ENCODE results near the gene ADAMTSL1.
"Not testable (repeated sequence)": the region's sequence is repeated elsewhere in the genome, so short reads cannot be mapped to it uniquely, and the experiment has no call there.

Gene ADAMTSL1

GRCh38 chr9:18920141-18921084 lies 446.5 kb downstream of the ADAMTSL1 start:
- DNase-seq, result no peak

GRCh38 chr9:18921366-18922075 lies 447.6 kb downstream of the ADAMTSL1 start:
- no peak for DNase-seq

- DNase-seq, result no peak
These were observed 448.4 kb downstream of the ADAMTSL1 start for GRCh38 chr9:18922161-18922885.

DNA sequence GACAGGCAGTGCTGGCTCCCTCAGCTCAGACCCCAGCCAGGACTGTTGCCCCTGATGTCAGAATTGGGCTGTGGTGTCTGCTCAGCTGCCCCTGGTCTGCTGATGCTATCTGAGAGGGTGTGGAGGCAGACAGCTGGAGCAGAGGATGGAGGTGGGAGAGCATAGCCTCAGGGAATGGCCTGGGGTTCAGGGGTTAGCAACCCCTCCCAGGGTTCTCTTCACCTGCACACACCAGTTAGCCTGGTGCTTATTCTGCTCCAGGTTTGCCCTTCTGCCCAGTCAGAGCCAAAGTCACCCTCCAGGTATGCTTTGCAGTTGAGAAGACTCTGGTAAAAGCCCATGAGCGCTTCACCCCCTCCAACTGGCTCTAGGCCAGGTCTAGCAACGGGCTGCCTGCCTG lies 449.2 kb downstream of the ADAMTSL1 start:
- DNase-seq, result no peak

DNA sequence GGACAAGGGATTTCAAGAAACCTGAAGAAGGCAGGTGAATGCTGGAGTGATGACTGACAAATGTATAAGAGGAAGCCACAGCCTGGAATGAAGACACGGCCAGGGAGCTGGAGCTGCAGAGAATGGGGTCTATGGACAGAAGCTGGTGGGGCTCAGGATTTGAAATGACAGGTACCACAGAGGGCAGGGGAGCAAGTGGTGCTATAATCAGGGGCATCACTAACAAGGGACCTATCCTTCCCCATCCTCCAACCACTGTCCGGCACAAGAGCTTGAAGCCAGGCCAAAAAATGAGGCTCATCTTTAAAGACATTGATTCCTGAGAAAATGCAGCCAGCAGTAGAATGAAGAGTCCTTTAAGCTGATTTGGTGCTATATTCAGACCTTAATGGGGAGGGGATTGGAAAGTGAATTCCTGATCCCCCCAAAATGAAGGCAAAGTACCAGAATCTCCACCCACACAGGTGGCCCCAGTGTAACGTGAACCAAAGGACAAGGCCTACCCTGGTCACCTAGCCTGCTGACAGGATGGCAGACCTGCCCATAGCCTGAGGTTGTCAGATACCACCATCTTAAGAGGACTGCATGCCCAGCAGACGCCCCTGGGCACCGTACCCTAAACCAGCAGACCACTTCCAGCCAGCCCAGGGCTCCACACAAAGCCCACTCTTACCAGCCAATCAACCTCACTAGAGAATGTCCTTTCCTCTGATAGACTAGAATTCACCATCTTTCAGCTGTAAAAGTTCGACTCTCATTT lies 449.9 kb downstream of the ADAMTSL1 start:
- DNase-seq, result no peak

DNA sequence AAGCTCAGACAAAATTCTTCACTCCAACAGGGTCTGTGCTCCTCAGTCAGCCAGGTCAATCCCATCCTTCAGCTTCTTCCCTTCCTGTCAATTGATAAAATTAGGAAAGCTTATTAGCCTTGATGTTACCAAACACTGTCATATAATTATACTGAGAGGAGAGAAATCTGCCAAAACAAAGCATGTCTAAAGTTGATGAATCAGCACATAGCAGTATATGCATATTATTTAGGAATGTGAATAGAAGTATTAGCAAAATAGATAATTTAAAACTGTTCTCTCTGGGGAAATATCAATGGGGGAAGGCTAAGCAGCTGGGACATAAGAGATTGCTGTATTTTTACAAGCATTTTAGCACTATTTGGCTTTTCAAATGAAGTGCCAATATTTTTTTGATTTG lies 451.9 kb downstream of the ADAMTSL1 start:
- no peak for DNase-seq

DNA sequence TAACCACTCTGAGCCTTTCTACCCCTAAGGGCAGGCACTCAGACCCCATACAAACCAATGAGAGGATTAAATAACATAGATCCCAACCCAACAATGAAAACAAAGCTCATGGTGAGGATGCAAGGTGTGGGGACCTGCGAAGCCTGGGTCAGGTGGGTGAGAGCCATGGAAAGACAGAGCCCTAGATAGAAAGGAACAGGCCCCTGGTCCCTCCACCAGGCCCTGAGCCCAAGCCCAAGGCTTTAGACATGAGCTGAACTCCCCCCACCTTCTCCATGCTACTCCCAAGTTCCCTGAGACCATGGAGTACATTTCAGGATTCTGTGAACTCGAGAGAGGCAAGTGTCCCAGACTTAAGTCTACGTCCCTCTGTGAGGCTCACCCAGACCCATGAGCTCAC lies 452.6 kb downstream of the ADAMTSL1 start:
- no peak for DNase-seq

- DNase-seq, result no peak
These were observed 454.8 kb downstream of the ADAMTSL1 start for GRCh38 chr9:18928711-18929110.

- not testable (repeated sequence) for DNase-seq
These were observed 456.7 kb downstream of the ADAMTSL1 start for GRCh38 chr9:18930611-18931010.

DNA sequence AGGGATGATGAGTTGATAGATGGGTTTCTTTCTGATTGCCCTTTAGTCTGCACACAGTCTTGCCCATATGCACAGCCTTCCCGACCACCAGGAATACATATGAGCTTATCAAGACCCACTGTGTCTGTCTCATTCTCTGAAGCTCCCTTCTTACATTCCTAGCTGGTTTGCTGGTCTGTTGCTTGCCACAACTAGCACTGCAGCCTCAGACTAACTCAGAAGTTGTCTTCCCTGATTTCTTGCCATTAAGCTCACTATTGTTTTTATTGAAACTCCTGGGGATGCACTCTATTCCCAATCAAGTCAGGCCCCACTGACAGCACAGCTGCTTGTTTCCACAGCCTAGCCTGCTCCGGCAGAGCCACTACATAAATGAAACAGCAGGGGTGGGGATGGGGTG lies 461.6 kb downstream of the ADAMTSL1 start:
- no peak for DNase-seq

DNA sequence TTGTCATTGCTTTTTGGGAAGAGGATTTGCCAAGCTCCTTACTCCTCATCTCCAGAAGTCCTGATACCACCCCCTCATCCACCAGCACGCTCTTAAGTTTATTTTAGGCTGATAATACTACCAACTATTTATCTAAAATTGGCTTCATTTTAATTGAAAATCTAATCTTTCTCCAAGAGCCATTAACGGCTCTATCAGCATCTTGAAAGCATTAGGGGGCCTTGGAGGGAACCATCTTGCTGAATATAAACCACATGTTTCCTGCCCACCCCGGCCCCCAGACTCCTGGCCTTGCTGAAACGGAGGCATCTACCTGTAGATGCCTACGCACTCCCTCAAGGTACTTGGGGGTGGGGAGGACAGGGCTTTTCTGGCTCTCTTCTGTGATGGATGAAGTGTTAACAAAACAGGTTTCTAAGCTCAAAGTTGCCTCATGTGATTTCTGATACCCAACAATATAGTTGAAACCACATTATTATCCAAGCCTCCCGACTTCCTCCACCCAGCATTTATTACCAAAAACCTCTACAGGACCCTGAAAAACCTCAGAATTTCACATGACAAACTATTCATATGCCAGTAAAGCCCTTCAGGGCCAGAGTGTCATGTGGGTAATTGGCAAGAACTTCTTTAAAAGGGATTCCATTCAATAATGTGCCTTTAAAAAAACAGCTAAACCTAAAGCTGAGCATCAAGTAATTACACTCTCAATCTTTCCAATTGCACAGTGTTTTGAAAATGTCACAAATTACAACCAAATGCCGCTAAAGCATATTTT lies 462.3 kb downstream of the ADAMTSL1 start:
- DNase-seq, result no peak

- no peak for DNase-seq
These were observed 466.0 kb downstream of the ADAMTSL1 start for GRCh38 chr9:18939943-18940342.

GRCh38 chr9:18941060-18941740 lies 467.2 kb downstream of the ADAMTSL1 start:
- no peak for DNase-seq

GRCh38 chr9:18942801-18943200 lies 468.8 kb downstream of the ADAMTSL1 start:
- DNase-seq, result no peak

DNA sequence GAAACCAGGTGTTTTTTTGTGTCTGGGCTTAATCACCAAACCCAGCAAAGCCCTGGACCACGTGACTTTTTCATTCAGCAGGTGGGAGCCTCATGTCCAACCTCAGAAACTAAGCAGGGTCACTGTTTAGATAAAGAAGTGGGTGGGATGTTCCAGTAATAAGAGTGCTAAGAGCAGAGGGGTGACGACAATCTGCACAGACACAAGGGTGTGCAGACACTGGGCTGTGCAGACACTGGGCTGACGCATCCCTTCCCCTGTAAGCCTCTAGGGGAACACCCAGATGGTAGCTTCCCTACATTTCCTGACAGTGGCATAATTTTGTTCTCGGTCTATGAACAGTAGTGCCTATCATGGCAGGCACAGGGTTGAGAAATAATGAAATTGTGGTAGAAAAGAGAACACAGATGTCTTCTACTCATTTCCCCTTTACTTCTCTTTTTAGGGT lies 474.0 kb downstream of the ADAMTSL1 start:
- DNase-seq, result peak; percentile 86

DNA sequence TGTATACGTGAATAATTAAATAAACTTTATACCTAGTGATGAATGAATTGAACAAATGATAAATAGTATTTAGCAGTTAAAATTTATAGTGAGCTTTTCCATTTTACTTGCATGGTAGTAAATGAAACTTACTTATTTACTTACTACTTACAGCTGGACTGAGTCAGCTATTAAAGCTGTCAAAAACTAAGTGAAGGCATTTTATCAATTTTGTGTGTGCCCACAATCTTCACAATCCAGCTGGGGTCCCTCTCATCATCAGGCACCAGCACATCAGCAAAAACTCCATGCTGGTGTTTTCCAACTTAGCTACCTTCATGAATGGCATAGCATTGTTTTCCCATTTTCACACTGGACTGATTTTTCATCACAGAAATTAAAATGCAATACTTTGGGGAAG lies 478.0 kb downstream of the ADAMTSL1 start:
- DNase-seq, result no peak

DNA sequence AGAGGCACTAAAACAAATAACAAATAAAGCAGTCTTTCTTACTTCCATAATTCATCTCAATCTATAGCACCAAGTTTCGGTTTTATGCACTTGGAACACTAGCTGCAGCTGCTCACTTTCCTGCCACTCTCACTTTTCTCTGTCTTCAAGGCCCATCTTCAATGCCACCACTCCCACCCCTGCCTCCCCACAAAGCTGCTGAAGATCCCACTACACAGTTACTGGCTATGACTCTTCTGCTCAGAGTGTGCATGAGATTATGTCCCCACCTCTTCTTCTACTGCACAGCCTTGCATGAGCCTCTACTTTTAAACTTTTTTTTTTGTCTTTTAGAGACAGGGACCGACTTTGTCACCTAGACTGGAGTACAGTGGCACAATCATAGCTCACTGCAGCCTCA lies 481.7 kb downstream of the ADAMTSL1 start:
- no peak for DNase-seq
